H9 (cell line): Measurements from ENCODE around the gene GBP4. TPM values are rescaled to one million over a fixed set of nuclear protein-coding genes. Genes with fewer than 3 reads are reported as not detected.

Experiments used
- DNase-seq: peaks from one replicate; pipeline ENCODE4 v3.0.0-alpha.2; 2017
- H2AFZ ChIP-seq: one replicate; pipeline ENCODE4 v1.6.1; 2013; ENCODE audit warnings: mild to moderate bottlenecking, low read length, control low read depth, moderate library complexity
- H2AK5ac ChIP-seq: 2 replicates; pipeline ENCODE4 v1.6.1; 2013; ENCODE audit warnings: low read length, control low read depth, mixed read lengths; ENCODE audit not compliant: insufficient read length
- H2BK120ac ChIP-seq: one replicate; pipeline ENCODE4 v1.6.1; 2013; ENCODE audit warnings: low read depth, mild to moderate bottlenecking, low read length, control low read depth, inconsistent platforms; ENCODE audit not compliant: poor library complexity, severe bottlenecking
- H2BK12ac ChIP-seq: 2 replicates; pipeline ENCODE4 v1.6.1; 2013; ENCODE audit warnings: low read length, control low read depth, mixed read lengths, low read depth; ENCODE audit not compliant: insufficient read length
- H2BK15ac ChIP-seq: 2 replicates; pipeline ENCODE4 v1.6.1; 2013; ENCODE audit warnings: low read depth, low read length, control low read depth
- H2BK20ac ChIP-seq: one replicate; pipeline ENCODE4 v1.6.1; 2013; ENCODE audit warnings: low read depth, mild to moderate bottlenecking, low read length, control low read depth, inconsistent platforms; ENCODE audit not compliant: poor library complexity, severe bottlenecking
- H2BK5ac ChIP-seq: 2 replicates; pipeline ENCODE4 v1.6.1; 2013; ENCODE audit warnings: low read length, control low read depth, mixed read lengths; ENCODE audit not compliant: insufficient read length
- H3K14ac ChIP-seq: 2 replicates; pipeline ENCODE4 v1.6.1; 2013; ENCODE audit warnings: low read length, control low read depth; ENCODE audit not compliant: insufficient read depth
- H3K18ac ChIP-seq: 2 replicates; pipeline ENCODE4 v1.6.1; 2013; ENCODE audit warnings: low read depth, mild to moderate bottlenecking, mixed read lengths, low read length, control low read depth; ENCODE audit not compliant: insufficient read length
- H3K23ac ChIP-seq: 2 replicates; pipeline ENCODE4 v1.6.1; 2013; ENCODE audit warnings: low read length, control low read depth, mixed read lengths, low read depth; ENCODE audit not compliant: insufficient read length
- H3K23me2 ChIP-seq: 2 replicates; pipeline ENCODE4 v1.6.1; 2013; ENCODE audit warnings: low read depth, mild to moderate bottlenecking, mixed read lengths, low read length, control low read depth; ENCODE audit not compliant: insufficient read length, poor library complexity, severe bottlenecking
- H3K27ac ChIP-seq: 2 replicates; pipeline ENCODE4 v1.5.1; 2013; ENCODE audit warnings: low read length, control low read depth, mixed read lengths, low read depth; ENCODE audit not compliant: insufficient read length
- H3K27me3 ChIP-seq: 2 replicates; pipeline ENCODE4 v1.6.1; 2013; ENCODE audit warnings: low read length, control low read depth, inconsistent platforms; ENCODE audit not compliant: insufficient read depth
- H3K4ac ChIP-seq: 2 replicates; pipeline ENCODE4 v1.6.1; 2013; ENCODE audit warnings: low read depth, mild to moderate bottlenecking, control low read depth, inconsistent platforms, low read length, moderate library complexity
- H3K4me1 ChIP-seq: 2 replicates; pipeline ENCODE4 v1.6.1; 2013; ENCODE audit warnings: low read length, control low read depth, inconsistent platforms; ENCODE audit not compliant: insufficient read depth
- H3K4me2 ChIP-seq: 2 replicates; pipeline ENCODE4 v1.6.1; 2013; ENCODE audit warnings: low read length, control low read depth, mixed read lengths; ENCODE audit not compliant: insufficient read length, insufficient read depth
- H3K56ac ChIP-seq: 2 replicates; pipeline ENCODE4 v1.6.1; 2013; ENCODE audit warnings: low read depth, mild to moderate bottlenecking, mixed read lengths, low read length, control low read depth; ENCODE audit not compliant: insufficient read length
- H3K79me1 ChIP-seq: 2 replicates; pipeline ENCODE4 v1.6.1; 2013; ENCODE audit warnings: low read depth, mild to moderate bottlenecking, moderate library complexity, low read length, control low read depth, inconsistent platforms; ENCODE audit not compliant: insufficient read depth, poor library complexity, severe bottlenecking
- H3K79me2 ChIP-seq: 2 replicates; pipeline ENCODE4 v1.6.1; 2013; ENCODE audit warnings: low read length, control low read depth, inconsistent platforms; ENCODE audit not compliant: insufficient read depth
- H3K9ac ChIP-seq: 2 replicates; pipeline ENCODE4 v1.6.1; 2013; ENCODE audit warnings: low read length, control low read depth, mixed read lengths; ENCODE audit not compliant: insufficient read length; ENCODE audit errors: extremely low read depth
- H3K9me3 ChIP-seq: one replicate; pipeline ENCODE4 v1.6.1; 2013; ENCODE audit warnings: low read depth, low read length, inconsistent platforms; ENCODE audit not compliant: control insufficient read depth
- H3T11ph ChIP-seq: one replicate; pipeline ENCODE4 v1.6.1; 2013; ENCODE audit warnings: mild to moderate bottlenecking, low read length, control low read depth, inconsistent platforms
- H4K20me1 ChIP-seq: one replicate; pipeline ENCODE4 v1.6.1; 2013; ENCODE audit not compliant: control insufficient read depth, insufficient read length, insufficient read depth
- H4K5ac ChIP-seq: 2 replicates; pipeline ENCODE4 v1.6.1; 2013; ENCODE audit warnings: low read depth, mild to moderate bottlenecking, mixed read lengths, low read length, control low read depth; ENCODE audit not compliant: insufficient read length
- H4K8ac ChIP-seq: replicated peaks from 2 replicates; pipeline ENCODE4 v1.6.1; 2013; ENCODE audit warnings: low read length, control low read depth, mixed read lengths, low read depth; ENCODE audit not compliant: insufficient read length
- H4K91ac ChIP-seq: 2 replicates; pipeline ENCODE4 v1.6.1; 2013; ENCODE audit warnings: low read depth, mild to moderate bottlenecking, moderate library complexity, mixed read lengths, low read length, control low read depth; ENCODE audit not compliant: insufficient read length
- H3K27ac Mint-ChIP-seq, 3 experiments: 2 replicates in 2 of 3; 3 replicates in 1 of 3; pipeline ENCODE4 v1.8.0; 2020 to 2021; ENCODE audit warnings: mixed read lengths in 3 of 3, mild to moderate bottlenecking in 1 of 3, moderate library complexity in 1 of 3
- H3K27me3 Mint-ChIP-seq: 2 replicates; pipeline ENCODE4 v1.8.0; 2021; ENCODE audit warnings: low read depth, mild to moderate bottlenecking, moderate library complexity, mixed read lengths
- H3K36me3 Mint-ChIP-seq, 3 experiments: 2 replicates in 2 of 3; 3 replicates in 1 of 3; pipeline ENCODE4 v1.8.0; 2020 to 2021; ENCODE audit warnings: low read depth in 3 of 3, mixed read lengths in 3 of 3; ENCODE audit not compliant: insufficient read depth in 1 of 3
- H3K4me1 Mint-ChIP-seq, 2 experiments: 2 replicates each; pipeline ENCODE4 v1.8.0; 2020; ENCODE audit warnings: mixed read lengths in 2 of 2
- H3K4me3 Mint-ChIP-seq, 2 experiments: 2 replicates in 1 of 2; 3 replicates in 1 of 2; pipeline ENCODE4 v1.8.0; 2020 to 2021; ENCODE audit warnings: mild to moderate bottlenecking in 2 of 2, mixed read lengths in 2 of 2, moderate library complexity in 1 of 2
- H3K9me3 Mint-ChIP-seq, 2 experiments: 2 replicates in 1 of 2; 3 replicates in 1 of 2; pipeline ENCODE4 v1.8.0; 2020; ENCODE audit warnings: mild to moderate bottlenecking in 2 of 2, mixed read lengths in 2 of 2, moderate library complexity in 1 of 2
- WGBS: extraction: QIAGEN DNeasy Blood & Tissue Kit; methylation state at CpG from one replicate; pipeline ENCODE4 v1.1.7; 2013; ENCODE audit warnings: missing lambda C conversion rate, low lambda C conversion rate, mixed read lengths; ENCODE audit not compliant: insufficient read length; ENCODE audit errors: extremely low coverage; 5-methylcytosine and 5-hydroxymethylcytosine counted together
- long read RNA-seq: library from polyadenylated mRNA; unstranded; transcript quantifications from one replicate; pipeline ENCODE4 v2.0.0, GENCODE V29; 2020
- total RNA-seq: library from RNA; stranded (reverse); gene quantifications from 2 replicates; pipeline ENCODE4 v1.2.1, GENCODE V29; 2021
- TF ChIP-seq, protein P1 (sequence below): fragments of 200-600 bp; sonication (generic); conservative IDR thresholded peaks from 3 replicates; pipeline ENCODE4 v1.8.0; 2021; ENCODE audit warnings: antibody characterized with exemption, mild to moderate bottlenecking

Gene GBP4, protein sequence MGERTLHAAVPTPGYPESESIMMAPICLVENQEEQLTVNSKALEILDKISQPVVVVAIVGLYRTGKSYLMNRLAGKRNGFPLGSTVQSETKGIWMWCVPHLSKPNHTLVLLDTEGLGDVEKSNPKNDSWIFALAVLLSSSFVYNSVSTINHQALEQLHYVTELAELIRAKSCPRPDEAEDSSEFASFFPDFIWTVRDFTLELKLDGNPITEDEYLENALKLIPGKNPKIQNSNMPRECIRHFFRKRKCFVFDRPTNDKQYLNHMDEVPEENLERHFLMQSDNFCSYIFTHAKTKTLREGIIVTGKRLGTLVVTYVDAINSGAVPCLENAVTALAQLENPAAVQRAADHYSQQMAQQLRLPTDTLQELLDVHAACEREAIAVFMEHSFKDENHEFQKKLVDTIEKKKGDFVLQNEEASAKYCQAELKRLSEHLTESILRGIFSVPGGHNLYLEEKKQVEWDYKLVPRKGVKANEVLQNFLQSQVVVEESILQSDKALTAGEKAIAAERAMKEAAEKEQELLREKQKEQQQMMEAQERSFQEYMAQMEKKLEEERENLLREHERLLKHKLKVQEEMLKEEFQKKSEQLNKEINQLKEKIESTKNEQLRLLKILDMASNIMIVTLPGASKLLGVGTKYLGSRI
- not detected in 2 replicates for total RNA-seq
- long read RNA-seq: 0 reads

DNA sequence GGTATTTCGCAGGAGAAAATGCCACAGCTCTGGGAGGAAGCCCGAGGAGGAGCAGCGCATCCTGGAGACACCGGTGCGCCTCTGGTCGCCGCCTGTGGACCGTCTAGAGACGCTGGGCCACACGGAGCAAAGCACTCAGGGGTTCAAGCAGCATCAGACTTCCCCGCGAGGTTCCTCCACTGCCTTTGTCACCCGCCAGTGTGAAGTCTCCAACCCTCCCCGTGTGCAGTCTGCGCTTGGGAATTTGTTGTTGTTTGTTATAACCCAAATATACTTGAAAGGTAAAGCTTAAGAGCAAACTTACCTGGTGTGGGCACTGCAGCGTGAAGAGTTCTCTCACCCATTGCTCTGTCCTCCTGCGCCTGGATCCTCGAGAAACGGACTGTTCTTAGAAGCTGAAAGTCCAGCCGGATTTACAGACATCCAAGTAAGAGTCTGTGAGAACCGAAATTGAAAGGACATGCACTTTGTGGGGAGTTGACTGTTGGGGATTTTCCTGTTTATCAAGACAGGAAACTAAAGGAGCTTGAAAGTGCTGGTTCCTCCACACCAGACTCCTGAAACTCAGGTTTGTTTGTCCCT lies at the start of gene GBP4:
Gene GBP4 (minus strand): TSS at position 452 of the 582 bp plus-strand sequence. CDS start 108 bp downstream, at position 344.
- H3K9me3 Mint-ChIP-seq: 0 out of 5 replicates have a peak, but pooled peaks cover 0 to 2% of the 10 kb centered on the region in 2 experiments
- Histone ChIP-seq H3K23ac (no peak within 1 kb of the TSS), H3K18ac (no peak within 1 kb of the TSS), H4K8ac (no peak within 1 kb of the TSS), H4K20me1 (no peaks in the 10 kb centered on the region), H3K4me2 (no peak within 1 kb of the TSS), H3K14ac (no peak within 1 kb of the TSS), H3K79me1 (no peaks in the 10 kb centered on the region), H3K4ac (no peak within 1 kb of the TSS), H2BK15ac (no peak within 1 kb of the TSS), H4K91ac (no peak within 1 kb of the TSS), H3T11ph (no peak within 1 kb of the TSS), H2BK12ac (no peak within 1 kb of the TSS), H3K79me2 (no peaks in the 10 kb centered on the region), H3K9ac (no peak within 1 kb of the TSS), H2AK5ac (no peak within 1 kb of the TSS), H3K23me2 (no peaks in the 10 kb centered on the region), H3K56ac (no peak within 1 kb of the TSS), H4K5ac (no peak within 1 kb of the TSS), H2BK5ac (no peak within 1 kb of the TSS), H3K9me3 (no peaks in the 10 kb centered on the region), H2BK120ac (no peak within 1 kb of the TSS), H3K4me1 (no peaks in the 10 kb centered on the region), H2BK20ac (no peak within 1 kb of the TSS), H3K27me3 (no peaks in the 10 kb centered on the region), H3K27ac (no peak within 1 kb of the TSS), H2AFZ (no peak within 1 kb of the TSS)
- no peaks in the 10 kb centered on the region for H3K27me3 Mint-ChIP-seq
- H3K4me1 Mint-ChIP-seq: peaks cover 4 to 9% of the 10 kb centered on the region in 2 experiments; a peak in 1 of 4 replicates
- TF ChIP-seq, protein P1, sequence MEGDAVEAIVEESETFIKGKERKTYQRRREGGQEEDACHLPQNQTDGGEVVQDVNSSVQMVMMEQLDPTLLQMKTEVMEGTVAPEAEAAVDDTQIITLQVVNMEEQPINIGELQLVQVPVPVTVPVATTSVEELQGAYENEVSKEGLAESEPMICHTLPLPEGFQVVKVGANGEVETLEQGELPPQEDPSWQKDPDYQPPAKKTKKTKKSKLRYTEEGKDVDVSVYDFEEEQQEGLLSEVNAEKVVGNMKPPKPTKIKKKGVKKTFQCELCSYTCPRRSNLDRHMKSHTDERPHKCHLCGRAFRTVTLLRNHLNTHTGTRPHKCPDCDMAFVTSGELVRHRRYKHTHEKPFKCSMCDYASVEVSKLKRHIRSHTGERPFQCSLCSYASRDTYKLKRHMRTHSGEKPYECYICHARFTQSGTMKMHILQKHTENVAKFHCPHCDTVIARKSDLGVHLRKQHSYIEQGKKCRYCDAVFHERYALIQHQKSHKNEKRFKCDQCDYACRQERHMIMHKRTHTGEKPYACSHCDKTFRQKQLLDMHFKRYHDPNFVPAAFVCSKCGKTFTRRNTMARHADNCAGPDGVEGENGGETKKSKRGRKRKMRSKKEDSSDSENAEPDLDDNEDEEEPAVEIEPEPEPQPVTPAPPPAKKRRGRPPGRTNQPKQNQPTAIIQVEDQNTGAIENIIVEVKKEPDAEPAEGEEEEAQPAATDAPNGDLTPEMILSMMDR: no peak
- H3K4me3 Mint-ChIP-seq: no peak within 1 kb of the TSS
- no CpG with 5 or more reads among the region's 21 CpGs for WGBS
- H3K36me3 Mint-ChIP-seq: no peaks in the 10 kb centered on the region
- DNase-seq: peak; percentile 29
- peak within 1 kb of the TSS in 1 of 3 experiments; percentile 23; a peak in 2 of 7 replicates for H3K27ac Mint-ChIP-seq
